Right lobe of liver (tissue), 6 donors: Measurements from ENCODE around the gene SPRED2. TPM values are rescaled to one million over a fixed set of nuclear protein-coding genes. Genes with fewer than 3 reads are reported as not detected.

Experiments
- ATAC-seq, 4 donors: fragments of 200-7000 bp; cut with Tn5 transposase; one replicate each; pipeline ENCODE4 v1.9.1; 2020; ENCODE audit warnings: mild to moderate bottlenecking in 4 of 4, moderate library complexity in 4 of 4
- DNase-seq, 3 donors: peaks; one replicate each; pipeline ENCODE4 v3.0.0-alpha.2; 2020
- H3K27ac ChIP-seq, 3 donors: fragments of 200-600 bp; one replicate each; pipeline ENCODE4 v1.8.0; 2022
- H3K27me3 ChIP-seq, 2 donors: fragments of 200-600 bp; one replicate each; pipeline ENCODE4 v1.8.0; 2022
- H3K36me3 ChIP-seq, 4 donors: fragments of 200-600 bp; sonication (generic) in 1 of 4; one replicate each; pipeline versions ENCODE4 v1.5.1 to v1.8.0; 2017 to 2022; ENCODE audit warnings: control low read depth in 1 of 4
- H3K4me1 ChIP-seq, 4 donors: fragments of 200-600 bp; sonication (generic) in 1 of 4; one replicate each; pipeline versions ENCODE4 v1.5.1 to v1.8.0; 2017 to 2022; ENCODE audit warnings: control low read depth in 1 of 4
- H3K4me3 ChIP-seq, 3 donors: fragments of 200-600 bp; one replicate each; pipeline ENCODE4 v1.8.0; 2022
- H3K9me3 ChIP-seq, 4 donors: fragments of 200-600 bp; sonication (generic) in 1 of 4; one replicate each; pipeline versions ENCODE4 v1.5.1 to v1.8.0; 2017 to 2022; ENCODE audit warnings: control low read depth in 1 of 4
- CTCF ChIP-seq, 4 donors: fragments of 200-600 bp in 3 of 4; fragments of 450-650 bp in 1 of 4; IDR thresholded peaks; one replicate each; pipeline versions ENCODE4 v1.5.1 to v1.8.0; 2016 to 2022; ENCODE audit warnings: antibody characterized with exemption in 4 of 4, mild to moderate bottlenecking in 2 of 4
- POLR2A ChIP-seq: fragments of 450-650 bp; IDR thresholded peaks from one replicate; pipeline ENCODE4 v1.6.1; 2017; ENCODE audit warnings: antibody characterized with exemption, mild to moderate bottlenecking
- WGBS: methylation state at CpG from one replicate; pipeline ENCODE4 v1.1.6; 2018; ENCODE audit warnings: low coverage, low lambda C conversion rate; ENCODE audit not compliant: insufficient coverage; ENCODE audit errors: missing lambda C conversion rate; 5-methylcytosine and 5-hydroxymethylcytosine counted together
- intact Hi-C, 2 donors: fragments of 100-400 bp; cut with DNase I; formaldehyde crosslinking; loops; one replicate each; pipeline versions ENCODE4 v1.11.2 to v1.14.1; 2022
- total RNA-seq, 6 experiments: library from RNA; depleted of rRNA in 2 of 6; stranded (reverse); fragments of >200 nt in 2 of 6; fragmentation: NEBNext Ultra II Directional in 3 of 6; extraction: Animal tissue kit (Norgen Biotek cat#: 25700) in 3 of 6; gene quantifications; one replicate each; pipeline versions ENCODE4 v1.1.0 to v1.2.4, GENCODE V29; 2016 to 2023
- donor health status: DM: no; HTN: yes; CAD: no.
- donor health status: DM: no; HTN: no; CAD: no.
- donor health status: DM: no; HTN: no; CAD: no.
- donor health status: DM: no; HTN: yes; CAD: no.
- donor health status: DM: no; HTN: yes; CAD: no.

The SPRED2 gene
- total RNA-seq, 6 experiments from 2014 or later: 11.0 to 22.5 (median 15.2) TPM

- 65% methylated on average over 2 of the region's 2 CpGs for WGBS
- H3K4me1 ChIP-seq: peaks cover 0 to 58% (median 24%) of the 10 kb centered on the region in 4 donors
- no peaks in the 10 kb centered on the region for H3K9me3 ChIP-seq
- no peaks in the 10 kb centered on the region for H3K27me3 ChIP-seq
- TF ChIP-seq POLR2A: no peak
- no peak for TF ChIP-seq CTCF (IDR thresholded peaks at IDR 0.05)
- no peak overlapping the region for H3K4me3 ChIP-seq
- no peak for DNase-seq
- H3K27ac ChIP-seq: no peak overlapping the region
- H3K36me3 ChIP-seq: no peaks in the 10 kb centered on the region
- no peak for ATAC-seq
- intact Hi-C loops: no loop called here
Observed at GRCh38 chr2:65369574-65369973, 62.8 kb downstream of the SPRED2 start.

GRCh38 chr2:65368468-65368867, 63.9 kb downstream of the SPRED2 start:
- no peaks in the 10 kb centered on the region for H3K36me3 ChIP-seq
- ATAC-seq (no peak), DNase-seq (no peak)
- TF ChIP-seq POLR2A: no peak
- no peak for TF ChIP-seq CTCF (IDR thresholded peaks at IDR 0.05)
- 60% methylated on average over 1 of the region's 1 CpG for WGBS
- H3K9me3 ChIP-seq: no peaks in the 10 kb centered on the region
- H3K4me1 ChIP-seq: peaks cover 0 to 58% (median 21%) of the 10 kb centered on the region in 4 donors
- intact Hi-C loops: no loop called here
- no peak overlapping the region for H3K4me3 ChIP-seq
- H3K27me3 ChIP-seq: no peaks in the 10 kb centered on the region
- H3K27ac ChIP-seq: no peak overlapping the region

GRCh38 chr2:65367524-65367923, 64.9 kb downstream of the SPRED2 start:
- H3K4me1 ChIP-seq: peaks cover 0 to 52% (median 18%) of the 10 kb centered on the region in 4 donors
- TF ChIP-seq CTCF (IDR thresholded peaks at IDR 0.05) (no peak), POLR2A (no peak)
- DNase-seq: no peak
- H3K9me3 ChIP-seq: no peaks in the 10 kb centered on the region
- no peaks in the 10 kb centered on the region for H3K27me3 ChIP-seq
- WGBS: 14% methylated on average over 4 of the region's 4 CpGs
- H3K27ac ChIP-seq: peak overlapping the region in 1 of 3 donors; percentile 7
- no peak overlapping the region for H3K4me3 ChIP-seq
- peak; percentile 13 to 39 (median 22) for ATAC-seq
- intact Hi-C loops: no loop called here
- no peaks in the 10 kb centered on the region for H3K36me3 ChIP-seq

GRCh38 chr2:65366595-65367125, 65.7 kb downstream of the SPRED2 start:
- H3K9me3 ChIP-seq: no peaks in the 10 kb centered on the region
- intact Hi-C loops: no loop called here
- peaks cover 0 to 44% (median 16%) of the 10 kb centered on the region in 4 donors for H3K4me1 ChIP-seq
- DNase-seq: no peak
- no peaks in the 10 kb centered on the region for H3K36me3 ChIP-seq
- no peak overlapping the region for H3K4me3 ChIP-seq
- peak in 2 of 4 donors; percentile 45 to 54 for ATAC-seq
- H3K27me3 ChIP-seq: no peaks in the 10 kb centered on the region
- WGBS: 56% methylated on average over 10 of the region's 10 CpGs
- peak overlapping the region in 1 of 3 donors; percentile 2 for H3K27ac ChIP-seq
- no peak for TF ChIP-seq POLR2A
- TF ChIP-seq CTCF (IDR thresholded peaks at IDR 0.05): no peak
